Osteoblast (primary cell): Measurements from ENCODE around the gene ACTR1B. TPM values are rescaled to one million over a fixed set of nuclear protein-coding genes. Genes with fewer than 3 reads are reported as not detected.
"Not testable (repeated sequence)": the region's sequence is repeated elsewhere in the genome, so short reads cannot be mapped to it uniquely, and the experiment has no call there.

ENCODE experiments used
- DNase-seq: peaks from one replicate; pipeline ENCODE4 v3.0.0; 2011; ENCODE audit warnings: low spot score, mixed read lengths; ENCODE audit not compliant: insufficient read length; ENCODE audit errors: missing footprints
- H2AFZ ChIP-seq: 2 replicates; pipeline ENCODE4 v1.6.0; 2011; ENCODE audit warnings: mild to moderate bottlenecking, low read length
- H3K27ac ChIP-seq: 2 replicates; pipeline ENCODE4 v1.5.1; 2011; ENCODE audit warnings: mild to moderate bottlenecking, low read depth, low read length, moderate library complexity
- H3K27me3 ChIP-seq: 2 replicates; pipeline ENCODE4 v1.6.0; 2012; ENCODE audit warnings: mild to moderate bottlenecking, control low read depth, inconsistent platforms, low read length, moderate library complexity; ENCODE audit not compliant: insufficient read depth
- H3K36me3 ChIP-seq: 2 replicates; pipeline ENCODE4 v1.5.1; 2011; ENCODE audit warnings: mild to moderate bottlenecking, low read length, control low read depth, moderate library complexity; ENCODE audit not compliant: insufficient read depth
- H3K4me1 ChIP-seq: 2 replicates; pipeline ENCODE4 v1.5.1; 2011; ENCODE audit warnings: mild to moderate bottlenecking, low read length, control low read depth, moderate library complexity; ENCODE audit not compliant: insufficient read depth
- H3K4me2 ChIP-seq: 2 replicates; pipeline ENCODE4 v1.6.0; 2011; ENCODE audit warnings: mild to moderate bottlenecking, low read length; ENCODE audit not compliant: insufficient read depth
- H3K4me3 ChIP-seq: fragments of 200-600 bp; sonication (generic); 3 replicates; pipeline ENCODE4 v1.5.1; 2012; ENCODE audit warnings: mild to moderate bottlenecking, low read length, inconsistent platforms; ENCODE audit not compliant: insufficient read depth
- H3K79me2 ChIP-seq: 2 replicates; pipeline ENCODE4 v1.6.0; 2012; ENCODE audit warnings: mild to moderate bottlenecking, low read length, control low read depth, inconsistent platforms; ENCODE audit not compliant: insufficient read depth
- H3K9me3 ChIP-seq: 2 replicates; pipeline ENCODE4 v1.5.1; 2011; ENCODE audit warnings: low read depth, low read length, control low read depth
- H4K20me1 ChIP-seq: 2 replicates; pipeline ENCODE4 v1.6.0; 2012; ENCODE audit warnings: mild to moderate bottlenecking, low read length, control low read depth; ENCODE audit not compliant: insufficient read depth
- total RNA-seq: library from RNA; depleted of rRNA; stranded (reverse); fragments of >200 nt; gene quantifications from 2 replicates; pipeline ENCODE4 v1.2.3, GENCODE V29; 2012
- TF ChIP-seq, protein P1 (sequence below): IDR thresholded peaks from 2 replicates; pipeline ENCODE4 v1.5.1; 2011; ENCODE audit warnings: mild to moderate bottlenecking, low read depth, low read length, moderate library complexity; ENCODE audit errors: extremely low read depth

The ACTR1B gene
- total RNA-seq, 1 donor, result 44.9 TPM

GRCh38 chr2:97644023-97644717, 19.7 kb downstream of the ACTR1B start:
- TF ChIP-seq, protein P1, sequence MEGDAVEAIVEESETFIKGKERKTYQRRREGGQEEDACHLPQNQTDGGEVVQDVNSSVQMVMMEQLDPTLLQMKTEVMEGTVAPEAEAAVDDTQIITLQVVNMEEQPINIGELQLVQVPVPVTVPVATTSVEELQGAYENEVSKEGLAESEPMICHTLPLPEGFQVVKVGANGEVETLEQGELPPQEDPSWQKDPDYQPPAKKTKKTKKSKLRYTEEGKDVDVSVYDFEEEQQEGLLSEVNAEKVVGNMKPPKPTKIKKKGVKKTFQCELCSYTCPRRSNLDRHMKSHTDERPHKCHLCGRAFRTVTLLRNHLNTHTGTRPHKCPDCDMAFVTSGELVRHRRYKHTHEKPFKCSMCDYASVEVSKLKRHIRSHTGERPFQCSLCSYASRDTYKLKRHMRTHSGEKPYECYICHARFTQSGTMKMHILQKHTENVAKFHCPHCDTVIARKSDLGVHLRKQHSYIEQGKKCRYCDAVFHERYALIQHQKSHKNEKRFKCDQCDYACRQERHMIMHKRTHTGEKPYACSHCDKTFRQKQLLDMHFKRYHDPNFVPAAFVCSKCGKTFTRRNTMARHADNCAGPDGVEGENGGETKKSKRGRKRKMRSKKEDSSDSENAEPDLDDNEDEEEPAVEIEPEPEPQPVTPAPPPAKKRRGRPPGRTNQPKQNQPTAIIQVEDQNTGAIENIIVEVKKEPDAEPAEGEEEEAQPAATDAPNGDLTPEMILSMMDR, result no peak

DNA sequence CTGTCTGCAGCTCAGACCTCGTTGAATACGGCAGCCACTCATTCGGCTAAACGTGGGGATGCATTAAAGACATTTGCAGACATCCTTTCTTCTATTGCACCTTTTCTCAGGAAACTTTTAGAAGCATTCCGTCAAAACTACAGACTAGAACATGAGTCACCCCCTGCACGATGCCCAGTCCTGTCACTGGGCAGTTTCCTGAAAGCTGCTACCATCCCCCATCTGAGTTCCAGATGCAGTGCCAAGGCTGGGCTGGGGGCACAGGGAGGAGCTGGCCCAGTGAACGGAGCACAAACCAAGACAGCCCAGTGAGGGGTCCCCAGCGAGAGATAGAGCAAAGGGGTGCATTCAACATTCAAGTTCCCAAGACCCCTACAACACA, 37.8 kb downstream of the ACTR1B start:
- H2AFZ ChIP-seq, H4K20me1 ChIP-seq, H3K27me3 ChIP-seq, H3K4me3 ChIP-seq, H3K4me1 ChIP-seq, H3K9me3 ChIP-seq, H3K36me3 ChIP-seq, H3K27ac ChIP-seq, H3K79me2 ChIP-seq, H3K4me2 ChIP-seq: not testable (repeated sequence)
- peak; percentile 51 for DNase-seq

More at GRCh38 chr2:97644023-97644717, 19.7 kb downstream of the ACTR1B start:
- H3K36me3 ChIP-seq, result peaks cover 19% of the 10 kb centered on the region
- no peak for DNase-seq
- no peaks in the 10 kb centered on the region for H3K27me3 ChIP-seq
- no peak overlapping the region for H3K27ac ChIP-seq
- H2AFZ ChIP-seq, result no peak overlapping the region
- no peaks in the 10 kb centered on the region for H3K4me1 ChIP-seq
- peaks cover 15% of the 10 kb centered on the region for H3K79me2 ChIP-seq
- H3K4me3 ChIP-seq, result no peak overlapping the region
- H3K4me2 ChIP-seq, result no peak overlapping the region
- H4K20me1 ChIP-seq, result no peaks in the 10 kb centered on the region
- H3K9me3 ChIP-seq, result no peaks in the 10 kb centered on the region

GRCh38 chr2:97625354-97626048, 38.3 kb downstream of the ACTR1B start:
- not testable (repeated sequence) for H4K20me1 ChIP-seq, H3K36me3 ChIP-seq, H3K27me3 ChIP-seq, H3K27ac ChIP-seq, H3K79me2 ChIP-seq, H2AFZ ChIP-seq, H3K4me1 ChIP-seq, H3K4me3 ChIP-seq, DNase-seq, H3K9me3 ChIP-seq, H3K4me2 ChIP-seq

GRCh38 chr2:97622976-97623375, 40.9 kb downstream of the ACTR1B start:
- not testable (repeated sequence) for H3K4me1 ChIP-seq, H3K27me3 ChIP-seq

DNA sequence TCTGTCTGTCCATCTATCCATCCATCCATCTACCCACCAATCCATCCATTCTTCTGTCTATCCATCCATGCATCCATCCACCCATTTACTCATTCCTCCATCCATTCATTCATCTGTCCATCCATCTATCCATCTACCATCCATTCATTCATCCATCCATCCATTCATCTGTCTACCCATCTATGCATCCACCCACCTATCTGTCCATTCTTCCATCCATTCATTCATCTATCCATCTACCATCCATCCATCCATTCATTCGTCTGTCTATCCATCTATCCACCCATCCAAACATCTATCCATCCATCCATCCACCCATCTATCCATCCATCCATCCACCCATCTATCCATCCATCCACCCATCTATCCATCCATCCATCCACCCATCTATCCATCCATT, 43.4 kb downstream of the ACTR1B start:
- not testable (repeated sequence) for H3K9me3 ChIP-seq, H3K27me3 ChIP-seq, H3K79me2 ChIP-seq, H2AFZ ChIP-seq, H4K20me1 ChIP-seq, H3K36me3 ChIP-seq, DNase-seq, H3K27ac ChIP-seq, H3K4me1 ChIP-seq, H3K4me3 ChIP-seq, H3K4me2 ChIP-seq

More at GRCh38 chr2:97622976-97623375, 40.9 kb downstream of the ACTR1B start:
- not testable (repeated sequence) for DNase-seq, H3K4me2 ChIP-seq, H3K9me3 ChIP-seq, H3K36me3 ChIP-seq, H3K4me3 ChIP-seq, H3K79me2 ChIP-seq, H3K27ac ChIP-seq, H4K20me1 ChIP-seq, H2AFZ ChIP-seq

- H3K9me3 ChIP-seq, H3K79me2 ChIP-seq, H2AFZ ChIP-seq, H3K4me1 ChIP-seq, H3K4me3 ChIP-seq, H3K27ac ChIP-seq, H3K4me2 ChIP-seq, DNase-seq, H4K20me1 ChIP-seq, H3K27me3 ChIP-seq, H3K36me3 ChIP-seq: not testable (repeated sequence)
These were observed 44.7 kb downstream of the ACTR1B start for GRCh38 chr2:97618939-97619827.
